ENCODE results near the gene PRDX1. TPM values are rescaled to one million over a fixed set of nuclear protein-coding genes. Genes with fewer than 3 reads are reported as not detected.

The PRDX1 gene
- total and polyA plus RNA-seq, 2 of the 13 experiments (the other 11 are each of a cell fraction or from before 2014, with no cell fraction given), result 761 to 1,898 TPM

- no peaks in the 10 kb centered on the region for H3K27me3 ChIP-seq (ENCODE audit: control insufficient read depth in 1 of 2, insufficient read depth in 2 of 2, low read length in 2 of 2)
- no peak overlapping the region for H3K4me2 ChIP-seq (ENCODE audit: low read depth, low read length)
- no peak overlapping the region for H2AFZ ChIP-seq (ENCODE audit: low read length)
- ATAC-seq (no peak), DNase-seq (ENCODE audit: low spot score) (no peak), FAIRE-seq (no peak)
- H3K4me3 ChIP-seq (replicated peaks in 1 of 3; ENCODE audit: insufficient read depth in 1 of 3, low read depth in 2 of 3, low read length in 3 of 3), result no peak overlapping the region
- no peak overlapping the region for H3K27ac ChIP-seq (ENCODE audit: extremely low read length, insufficient read depth, low read length)
- 92% methylated on average over 11 of the region's 11 CpGs for WGBS (ENCODE audit: low lambda C conversion rate)
- in situ Hi-C loops (cut with HindIII; ENCODE audit: extremely low pct_ligation_motif_present, low pct_unique_long_range_greater_than_20kb), result no loop called here
- BruUV-seq (replicated peaks), result no TSS peak
- H3K9me3 ChIP-seq (ENCODE audit: low read length), result no peaks in the 10 kb centered on the region
- no peaks in the 10 kb centered on the region for H3K79me2 ChIP-seq (ENCODE audit: insufficient read depth, low read length)
- intact Hi-C loops (cut with micrococcal nuclease; ENCODE audit: unreplicated experiment), result no loop called here
- no peaks in the 10 kb centered on the region for H3K36me3 ChIP-seq (replicated peaks in 1 of 2; ENCODE audit: control insufficient read depth in 1 of 2, insufficient read depth in 2 of 2, low read length in 2 of 2)
- CTCF ChIA-PET (ENCODE audit: low intra/inter-chr PET ratio, low total read pairs), result no interaction called here
- no peaks in the 10 kb centered on the region for H4K20me1 ChIP-seq (ENCODE audit: insufficient read depth, low read length)
- POLR2A ChIA-PET, result interaction anchor here (0.6 to 2.4 kb wide), 4 partner anchors 9 to 20 kb away, joined by 3 to 12 read pairs (median 4); partner anchors contain the start of genes AKR1A1 and PRDX1
- peaks cover 31% of the 10 kb centered on the region for H3K4me1 ChIP-seq (ENCODE audit: insufficient read depth, low read length)
- no peak overlapping the region for H3K9ac ChIP-seq (ENCODE audit: insufficient read depth, low read depth, low read length)
- TF ChIP-seq AHR (CRISPR knock-in tag; IDR thresholded peaks at IDR 0.05) (no peak), USF2 (IDR thresholded peaks at IDR 0.05; ENCODE audit: low read depth, low read length) (no peak), USF2 (CRISPR knock-in tag; IDR thresholded peaks at IDR 0.05; ENCODE audit: borderline replicate concordance) (no peak), TGIF2 (CRISPR knock-in tag; IDR thresholded peaks at IDR 0.05) (no peak), ZSCAN31 (CRISPR knock-in tag; IDR thresholded peaks at IDR 0.05; ENCODE audit: low read depth) (no peak), IKZF4 (CRISPR knock-in tag; IDR thresholded peaks at IDR 0.05; ENCODE audit: borderline replicate concordance, low read depth, not compliant biosample characterization) (no peak), GATA4 (IDR thresholded peaks at IDR 0.05; ENCODE audit: borderline replicate concordance, low read depth) (no peak), SNAPC4 (CRISPR knock-in tag; IDR thresholded peaks at IDR 0.05) (no peak), MATR3 (CRISPR knock-in tag; IDR thresholded peaks at IDR 0.05) (no peak), CENPT (CRISPR knock-in tag; IDR thresholded peaks at IDR 0.05; ENCODE audit: low read depth) (no peak), ZNF629 (CRISPR knock-in tag; conservative IDR thresholded peaks at IDR 0.05) (no peak), NCOA2 (CRISPR knock-in tag; IDR thresholded peaks at IDR 0.05) (no peak), SP4 (CRISPR knock-in tag; IDR thresholded peaks at IDR 0.05) (no peak), CERS6 (CRISPR knock-in tag; IDR thresholded peaks at IDR 0.05) (no peak), ZNF446 (CRISPR knock-in tag; IDR thresholded peaks at IDR 0.05) (no peak), ZNF124 (CRISPR knock-in tag; IDR thresholded peaks at IDR 0.05) (no peak), NFKB2 (CRISPR knock-in tag; IDR thresholded peaks at IDR 0.05; ENCODE audit: borderline replicate concordance) (no peak), SMARCC2 (IDR thresholded peaks at IDR 0.05) (no peak), MAX (IDR thresholded peaks at IDR 0.05) (no peak)
Measured at GRCh38 chr1:45530632-45531135, 9.0 kb upstream of the PRDX1 start.

All from HepG2 (cell line).